ENCODE data around the gene PLSCR4. TPM values are rescaled to one million over a fixed set of nuclear protein-coding genes. Genes with fewer than 3 reads are reported as not detected.
A peak's percentile ranks its signal among the peaks of the same experiment; 100 is the strongest.

PLSCR4 gene
- total and polyA plus RNA-seq, 4 donors, result 33.1 to 135 (median 67.8) TPM

GRCh38 chr3:146164506-146164905 is 86.4 kb downstream of the PLSCR4 start:
- H3K4me1 ChIP-seq (ENCODE audit: control insufficient read depth in 1 of 2, insufficient read depth in 2 of 2, low read length in 2 of 2), result peaks cover 9 to 13% of the 10 kb centered on the region in 2 donors
- intact Hi-C loops (cut with DNase I), result loop anchor here (5.0 to 10.0 kb wide), 2 partner anchors 37 to 90 kb away; no protein-coding TSS in a partner anchor

GRCh38 chr3:146164071-146164470 is 86.8 kb downstream of the PLSCR4 start:
- peak overlapping the region in 1 of 2 donors; percentile 53 for H3K27ac ChIP-seq (ENCODE audit: low read depth in 1 of 2, low read length in 2 of 2)
- H3K36me3 ChIP-seq (ENCODE audit: control insufficient read depth in 1 of 2, insufficient read depth in 2 of 2, low read length in 1 of 2), result no peaks in the 10 kb centered on the region
- H3K4me3 ChIP-seq (ENCODE audit: low read length in 2 of 2), result no peak overlapping the region
- intact Hi-C loops (cut with DNase I), result loop anchor here (5.0 to 10.0 kb wide), 2 partner anchors 37 to 89 kb away; no protein-coding TSS in a partner anchor
- no peaks in the 10 kb centered on the region for H3K9me3 ChIP-seq (ENCODE audit: control insufficient read depth, low read length)
- ATAC-seq (ENCODE audit: low FRiP score) (no peak), DNase-seq (no peak)
- H3K27me3 ChIP-seq (ENCODE audit: control insufficient read depth in 1 of 2, insufficient read depth in 2 of 2, low read length in 1 of 2), result no peaks in the 10 kb centered on the region
- peaks cover 9 to 13% of the 10 kb centered on the region in 2 donors for H3K4me1 ChIP-seq (ENCODE audit: control insufficient read depth in 1 of 2, insufficient read depth in 2 of 2, low read length in 2 of 2)

More at GRCh38 chr3:146164506-146164905, 86.4 kb downstream of the PLSCR4 start:
- Histone ChIP-seq H3K27ac (ENCODE audit: low read depth in 1 of 2, low read length in 2 of 2) (peak overlapping the region; percentile 61 to 93), H3K4me3 (ENCODE audit: low read length in 2 of 2) (no peak overlapping the region), H3K9me3 (ENCODE audit: control insufficient read depth, low read length) (no peaks in the 10 kb centered on the region), H3K36me3 (ENCODE audit: control insufficient read depth in 1 of 2, insufficient read depth in 2 of 2, low read length in 1 of 2) (no peaks in the 10 kb centered on the region), H3K27me3 (ENCODE audit: control insufficient read depth in 1 of 2, insufficient read depth in 2 of 2, low read length in 1 of 2) (no peaks in the 10 kb centered on the region)
- DNase-seq, result no peak
- ATAC-seq (ENCODE audit: low FRiP score), result no peak

- intact Hi-C loops (cut with DNase I), result loop anchor here (5.0 to 10.0 kb wide), 2 partner anchors 36 to 89 kb away; no protein-coding TSS in a partner anchor
- H3K27me3 ChIP-seq (ENCODE audit: control insufficient read depth in 1 of 2, insufficient read depth in 2 of 2, low read length in 1 of 2), result no peaks in the 10 kb centered on the region
- H3K27ac ChIP-seq (ENCODE audit: low read depth in 1 of 2, low read length in 2 of 2), result peak overlapping the region in 1 of 2 donors; percentile 5
- no peaks in the 10 kb centered on the region for H3K9me3 ChIP-seq (ENCODE audit: control insufficient read depth, low read length)
- H3K4me3 ChIP-seq (ENCODE audit: low read length in 2 of 2), result no peak overlapping the region
- H3K4me1 ChIP-seq (ENCODE audit: control insufficient read depth in 1 of 2, insufficient read depth in 2 of 2, low read length in 2 of 2), result peaks cover 9 to 13% of the 10 kb centered on the region in 2 donors
- 43 to 47% methylated on average over 2 of the region's 2 CpGs for WGBS, 2 donors
- H3K36me3 ChIP-seq (ENCODE audit: control insufficient read depth in 1 of 2, insufficient read depth in 2 of 2, low read length in 1 of 2), result no peaks in the 10 kb centered on the region
- DNase-seq, result no peak
- no peak for ATAC-seq (ENCODE audit: low FRiP score)
Measured at GRCh38 chr3:146163584-146163983, 87.3 kb downstream of the PLSCR4 start.

GRCh38 chr3:146162561-146162960 is 88.3 kb downstream of the PLSCR4 start:
- ATAC-seq (ENCODE audit: low FRiP score), result no peak
- Histone ChIP-seq H3K4me1 (ENCODE audit: control insufficient read depth in 1 of 2, insufficient read depth in 2 of 2, low read length in 2 of 2) (peaks cover 9 to 12% of the 10 kb centered on the region in 2 donors), H3K4me3 (ENCODE audit: low read length in 2 of 2) (peak overlapping the region in 1 of 2 donors; percentile 86), H3K27me3 (ENCODE audit: control insufficient read depth in 1 of 2, insufficient read depth in 2 of 2, low read length in 1 of 2) (no peaks in the 10 kb centered on the region), H3K27ac (ENCODE audit: low read depth in 1 of 2, low read length in 2 of 2) (peak overlapping the region; percentile 50 to 93), H3K9me3 (ENCODE audit: control insufficient read depth, low read length) (no peaks in the 10 kb centered on the region), H3K36me3 (ENCODE audit: control insufficient read depth in 1 of 2, insufficient read depth in 2 of 2, low read length in 1 of 2) (no peaks in the 10 kb centered on the region)
- 34 to 35% methylated on average over 2 of the region's 2 CpGs for WGBS, 2 donors
- intact Hi-C loops (cut with DNase I), result loop anchor here (5.0 to 10.0 kb wide), 2 partner anchors 35 to 88 kb away; no protein-coding TSS in a partner anchor
- DNase-seq, result no peak

GRCh38 chr3:146161663-146162002 is 89.3 kb downstream of the PLSCR4 start:
- Histone ChIP-seq H3K36me3 (ENCODE audit: control insufficient read depth in 1 of 2, insufficient read depth in 2 of 2, low read length in 1 of 2) (no peaks in the 10 kb centered on the region), H3K9me3 (ENCODE audit: control insufficient read depth, low read length) (no peaks in the 10 kb centered on the region), H3K27me3 (ENCODE audit: control insufficient read depth in 1 of 2, insufficient read depth in 2 of 2, low read length in 1 of 2) (no peaks in the 10 kb centered on the region), H3K4me1 (ENCODE audit: control insufficient read depth in 1 of 2, insufficient read depth in 2 of 2, low read length in 2 of 2) (peaks cover 8% of the 10 kb centered on the region in 2 donors), H3K4me3 (ENCODE audit: low read length in 2 of 2) (peak overlapping the region; percentile 77 to 86), H3K27ac (ENCODE audit: low read depth in 1 of 2, low read length in 2 of 2) (peak overlapping the region; percentile 93 to 99)
- intact Hi-C loops (cut with DNase I), result loop anchor here (5.0 to 10.0 kb wide), 2 partner anchors 34 to 87 kb away; no protein-coding TSS in a partner anchor
- 1% methylated on average over 15 of the region's 15 CpGs for WGBS, 2 donors
- DNase-seq (peak in 1 of 2 donors; percentile 73), ATAC-seq (ENCODE audit: low FRiP score) (peak; percentile 51)

- Histone ChIP-seq H3K4me3 (ENCODE audit: low read length in 2 of 2) (peak within 1 kb of the TSS; percentile 77 to 86), H3K4me1 (ENCODE audit: control insufficient read depth in 1 of 2, insufficient read depth in 2 of 2, low read length in 2 of 2) (peaks cover 5% of the 10 kb centered on the region in 2 donors), H3K27me3 (ENCODE audit: control insufficient read depth in 1 of 2, insufficient read depth in 2 of 2, low read length in 1 of 2) (no peaks in the 10 kb centered on the region), H3K27ac (ENCODE audit: low read depth in 1 of 2, low read length in 2 of 2) (peak within 1 kb of the TSS; percentile 93 to 99), H3K36me3 (ENCODE audit: control insufficient read depth in 1 of 2, insufficient read depth in 2 of 2, low read length in 1 of 2) (no peaks in the 10 kb centered on the region), H3K9me3 (ENCODE audit: control insufficient read depth, low read length) (no peaks in the 10 kb centered on the region)
- WGBS, 2 donors, result 0% methylated on average over 54 to 74 of the region's 74 CpGs
- DNase-seq, result peak; percentile 93
- ATAC-seq (ENCODE audit: low FRiP score), result peak; percentile 92
- intact Hi-C loops (cut with DNase I), result loop anchor here (5.0 to 10.0 kb wide), 2 partner anchors 34 to 86 kb away; no protein-coding TSS in a partner anchor
Measured at GRCh38 chr3:146160964-146161662, 89.8 kb downstream of the PLSCR4 start, which contains the start of gene PLOD2. Gene PLOD2, minus strand, starts transcription at chr3:146161184. Its CDS starts 195 bp downstream, at chr3:146160989.

GRCh38 chr3:146160321-146160963 is 90.5 kb downstream of the PLSCR4 start:
- Histone ChIP-seq H3K27ac (ENCODE audit: low read depth in 1 of 2, low read length in 2 of 2) (peak overlapping the region; percentile 93 to 99), H3K4me1 (ENCODE audit: control insufficient read depth in 1 of 2, insufficient read depth in 2 of 2, low read length in 2 of 2) (peaks cover 5% of the 10 kb centered on the region in 2 donors), H3K27me3 (ENCODE audit: control insufficient read depth in 1 of 2, insufficient read depth in 2 of 2, low read length in 1 of 2) (no peaks in the 10 kb centered on the region), H3K36me3 (ENCODE audit: control insufficient read depth in 1 of 2, insufficient read depth in 2 of 2, low read length in 1 of 2) (no peaks in the 10 kb centered on the region), H3K4me3 (ENCODE audit: low read length in 2 of 2) (peak overlapping the region; percentile 77 to 86), H3K9me3 (ENCODE audit: control insufficient read depth, low read length) (no peaks in the 10 kb centered on the region)
- ATAC-seq (ENCODE audit: low FRiP score) (peak; percentile 51), DNase-seq (peak; percentile 67 to 80)
- intact Hi-C loops (cut with DNase I), result loop anchor here (5.0 to 10.0 kb wide), 2 partner anchors 33 to 86 kb away; no protein-coding TSS in a partner anchor
- WGBS, 2 donors, result 0% methylated on average over 32 to 35 of the region's 35 CpGs

GRCh38 chr3:146159616-146160320 is 91.1 kb downstream of the PLSCR4 start:
- Histone ChIP-seq H3K27me3 (ENCODE audit: control insufficient read depth in 1 of 2, insufficient read depth in 2 of 2, low read length in 1 of 2) (no peaks in the 10 kb centered on the region), H3K4me1 (ENCODE audit: control insufficient read depth in 1 of 2, insufficient read depth in 2 of 2, low read length in 2 of 2) (peaks cover 3 to 5% of the 10 kb centered on the region in 2 donors), H3K4me3 (ENCODE audit: low read length in 2 of 2) (peak overlapping the region; percentile 77 to 86), H3K36me3 (ENCODE audit: control insufficient read depth in 1 of 2, insufficient read depth in 2 of 2, low read length in 1 of 2) (no peaks in the 10 kb centered on the region), H3K9me3 (ENCODE audit: control insufficient read depth, low read length) (no peaks in the 10 kb centered on the region), H3K27ac (ENCODE audit: low read depth in 1 of 2, low read length in 2 of 2) (peak overlapping the region; percentile 93 to 99)
- 1 to 2% methylated on average over 7 of the region's 7 CpGs for WGBS, 2 donors
- ATAC-seq (ENCODE audit: low FRiP score), result no peak
- intact Hi-C loops (cut with DNase I), result loop anchor here (5.0 to 10.0 kb wide), 2 partner anchors 32 to 85 kb away; no protein-coding TSS in a partner anchor
- no peak for DNase-seq

Data from aorta (tissue), 5 donors.